Esophagus (tissue), 2 donors: ENCODE results near the gene ARL11. TPM values are rescaled to one million over a fixed set of nuclear protein-coding genes. Genes with fewer than 3 reads are reported as not detected.
"Not testable (repeated sequence)": the region's sequence is repeated elsewhere in the genome, so short reads cannot be mapped to it uniquely, and the experiment has no call there.

Experiments
- H3K27ac ChIP-seq, 2 donors: one replicate each; pipeline ENCODE4 v1.5.1; 2013; ENCODE audit warnings: low read depth in 2 of 2, mild to moderate bottlenecking in 2 of 2, inconsistent platforms in 1 of 2, low read length in 1 of 2, moderate library complexity in 1 of 2
- H3K27me3 ChIP-seq, 2 donors: one replicate each; pipeline ENCODE4 v1.6.1; 2013; ENCODE audit warnings: low read length in 2 of 2, control low read depth in 1 of 2, mild to moderate bottlenecking in 1 of 2; ENCODE audit not compliant: insufficient read depth in 2 of 2, control insufficient read depth in 1 of 2
- H3K36me3 ChIP-seq, 2 donors: one replicate each; pipeline ENCODE4 v1.6.1; 2013; ENCODE audit warnings: low read length in 1 of 2; ENCODE audit not compliant: control insufficient read depth in 2 of 2, insufficient read depth in 2 of 2
- H3K4me1 ChIP-seq, 2 donors: one replicate each; pipeline ENCODE4 v1.6.1; 2013; ENCODE audit warnings: low read length in 1 of 2; ENCODE audit not compliant: control insufficient read depth in 2 of 2, insufficient read depth in 2 of 2
- H3K4me3 ChIP-seq, 2 donors: one replicate each; pipeline ENCODE4 v1.5.1; 2013; ENCODE audit warnings: low read length in 2 of 2, mild to moderate bottlenecking in 2 of 2, low read depth in 1 of 2, moderate library complexity in 1 of 2
- H3K9me3 ChIP-seq, 2 donors: one replicate each; pipeline ENCODE4 v1.6.1; 2013; ENCODE audit warnings: mild to moderate bottlenecking in 2 of 2, low read depth in 1 of 2, low read length in 1 of 2, moderate library complexity in 1 of 2; ENCODE audit not compliant: control insufficient read depth in 2 of 2, insufficient read depth in 1 of 2
- WGBS, 2 donors: extraction: QIAGEN DNeasy Blood & Tissue Kit; methylation state at CpG; one replicate each; pipeline ENCODE4 v1.1.7; 2013; 5-methylcytosine and 5-hydroxymethylcytosine counted together
- polyA plus RNA-seq, 2 donors: library from polyadenylated mRNA; stranded (reverse); fragments of 200-250 nt; gene quantifications; one replicate each; pipeline ENCODE4 v1.2.3, GENCODE V29; 2013
- donor health status: healthy with polysubstance abuse.
- donor health status: Bipolar disorder and iron deficiency.

Gene ARL11
- polyA plus RNA-seq, 2 donors = 1.3 to 2.0 TPM

- H3K27me3 ChIP-seq = no peaks in the 10 kb centered on the region
- 78 to 79% methylated on average over 1 of the region's 1 CpG for WGBS, 2 donors
- H3K4me3 ChIP-seq = no peak overlapping the region
- H3K4me1 ChIP-seq = no peaks in the 10 kb centered on the region
- no peaks in the 10 kb centered on the region for H3K9me3 ChIP-seq
- no peak overlapping the region for H3K27ac ChIP-seq
- H3K36me3 ChIP-seq = no peaks in the 10 kb centered on the region
Observed at GRCh38 chr13:49610176-49610575, 18.1 kb upstream of the ARL11 start.

- not testable (repeated sequence) for H3K27me3 ChIP-seq, H3K4me1 ChIP-seq
- WGBS, 2 donors = 93 to 96% methylated on average over 3 of the region's 3 CpGs
Observed at GRCh38 chr13:49612042-49612441, 16.3 kb upstream of the ARL11 start.

GRCh38 chr13:49615836-49616675 lies 12.3 kb upstream of the ARL11 start:
- no peaks in the 10 kb centered on the region for H3K36me3 ChIP-seq
- H3K4me3 ChIP-seq = no peak overlapping the region
- WGBS, 2 donors = 64 to 72% methylated on average over 8 of the region's 8 CpGs
- peak overlapping the region in 1 of 2 donors; percentile 13 for H3K27ac ChIP-seq
- no peaks in the 10 kb centered on the region for H3K4me1 ChIP-seq
- H3K27me3 ChIP-seq = no peaks in the 10 kb centered on the region
- H3K9me3 ChIP-seq = no peaks in the 10 kb centered on the region

More at GRCh38 chr13:49612042-49612441, 16.3 kb upstream of the ARL11 start:
- H3K9me3 ChIP-seq, H3K36me3 ChIP-seq, H3K4me3 ChIP-seq, H3K27ac ChIP-seq: not testable (repeated sequence)

- Histone ChIP-seq H3K27ac (no peak overlapping the region), H3K4me1 (no peaks in the 10 kb centered on the region)
- 82 to 88% methylated on average over 3 of the region's 3 CpGs for WGBS, 2 donors
Observed at GRCh38 chr13:49616676-49617065, 11.6 kb upstream of the ARL11 start.

GRCh38 chr13:49620170-49620621 lies 8.1 kb upstream of the ARL11 start:
- WGBS, 2 donors = 48 to 67% methylated on average over 22 of the region's 22 CpGs
- no peak overlapping the region for H3K4me3 ChIP-seq

More at GRCh38 chr13:49616676-49617065, 11.6 kb upstream of the ARL11 start:
- Histone ChIP-seq H3K36me3 (no peaks in the 10 kb centered on the region), H3K9me3 (no peaks in the 10 kb centered on the region), H3K4me3 (no peak overlapping the region), H3K27me3 (no peaks in the 10 kb centered on the region)

GRCh38 chr13:49622174-49622946 lies 5.9 kb upstream of the ARL11 start:
- Histone ChIP-seq H3K27ac (no peak overlapping the region), H3K36me3 (no peaks in the 10 kb centered on the region), H3K27me3 (no peaks in the 10 kb centered on the region), H3K4me1 (peaks cover 0 to 6% of the 10 kb centered on the region in 2 donors), H3K9me3 (no peaks in the 10 kb centered on the region), H3K4me3 (no peak overlapping the region)
- 61 to 63% methylated on average over 11 of the region's 11 CpGs for WGBS, 2 donors

More at GRCh38 chr13:49620170-49620621, 8.1 kb upstream of the ARL11 start:
- Histone ChIP-seq H3K36me3 (no peaks in the 10 kb centered on the region), H3K27me3 (no peaks in the 10 kb centered on the region), H3K9me3 (no peaks in the 10 kb centered on the region), H3K27ac (no peak overlapping the region), H3K4me1 (peaks cover 0 to under 1% of the 10 kb centered on the region in 2 donors)

- 87 to 88% methylated on average over 6 of the region's 6 CpGs for WGBS, 2 donors
Observed at GRCh38 chr13:49624229-49624628, 4.1 kb upstream of the ARL11 start.

DNA sequence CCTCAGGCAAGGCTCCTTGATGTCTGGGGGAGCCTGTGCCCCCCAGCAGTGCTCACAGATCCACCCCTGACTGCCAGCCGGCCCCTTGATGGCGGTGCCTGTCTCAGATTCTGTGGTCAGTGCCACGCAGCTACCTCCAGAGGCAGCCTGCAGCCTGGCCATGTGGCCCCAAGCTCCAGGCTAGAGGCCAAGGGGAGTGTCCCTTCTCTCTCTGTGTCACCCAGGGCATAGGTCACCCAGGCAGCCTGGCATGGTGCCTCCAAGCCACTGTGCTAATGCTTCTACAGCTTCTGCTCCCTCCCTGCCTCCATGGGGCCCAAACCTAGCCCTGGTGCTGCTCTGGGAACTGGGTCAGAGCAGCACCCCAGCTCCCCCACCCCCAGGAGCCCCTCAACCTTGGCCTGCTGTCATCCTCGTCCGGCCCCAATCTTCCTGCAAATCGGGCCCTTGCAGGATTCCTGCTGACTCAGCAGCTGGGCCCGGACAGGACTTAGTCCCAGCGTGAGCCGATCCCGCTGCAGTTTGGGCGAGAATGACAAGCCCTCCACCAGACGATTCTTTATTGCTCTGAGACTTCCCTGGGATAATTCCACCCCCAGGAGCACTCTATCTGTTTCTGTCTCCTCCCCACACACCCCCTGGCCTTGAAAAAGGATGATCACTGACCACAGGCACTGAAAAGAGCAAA lies 2.8 kb upstream of the ARL11 start:
- no peaks in the 10 kb centered on the region for H3K36me3 ChIP-seq
- no peaks in the 10 kb centered on the region for H3K27me3 ChIP-seq
- H3K4me1 ChIP-seq = peaks cover 6 to 7% of the 10 kb centered on the region in 2 donors
- no peaks in the 10 kb centered on the region for H3K9me3 ChIP-seq
- H3K4me3 ChIP-seq = no peak overlapping the region
- WGBS, 2 donors = 67 to 76% methylated on average over 12 of the region's 12 CpGs
- peak overlapping the region; percentile 7 to 36 for H3K27ac ChIP-seq

More at GRCh38 chr13:49624229-49624628, 4.1 kb upstream of the ARL11 start:
- Histone ChIP-seq H3K4me1 (peaks cover 2 to 6% of the 10 kb centered on the region in 2 donors), H3K27me3 (no peaks in the 10 kb centered on the region), H3K9me3 (no peaks in the 10 kb centered on the region), H3K36me3 (no peaks in the 10 kb centered on the region), H3K4me3 (no peak overlapping the region), H3K27ac (no peak overlapping the region)

DNA sequence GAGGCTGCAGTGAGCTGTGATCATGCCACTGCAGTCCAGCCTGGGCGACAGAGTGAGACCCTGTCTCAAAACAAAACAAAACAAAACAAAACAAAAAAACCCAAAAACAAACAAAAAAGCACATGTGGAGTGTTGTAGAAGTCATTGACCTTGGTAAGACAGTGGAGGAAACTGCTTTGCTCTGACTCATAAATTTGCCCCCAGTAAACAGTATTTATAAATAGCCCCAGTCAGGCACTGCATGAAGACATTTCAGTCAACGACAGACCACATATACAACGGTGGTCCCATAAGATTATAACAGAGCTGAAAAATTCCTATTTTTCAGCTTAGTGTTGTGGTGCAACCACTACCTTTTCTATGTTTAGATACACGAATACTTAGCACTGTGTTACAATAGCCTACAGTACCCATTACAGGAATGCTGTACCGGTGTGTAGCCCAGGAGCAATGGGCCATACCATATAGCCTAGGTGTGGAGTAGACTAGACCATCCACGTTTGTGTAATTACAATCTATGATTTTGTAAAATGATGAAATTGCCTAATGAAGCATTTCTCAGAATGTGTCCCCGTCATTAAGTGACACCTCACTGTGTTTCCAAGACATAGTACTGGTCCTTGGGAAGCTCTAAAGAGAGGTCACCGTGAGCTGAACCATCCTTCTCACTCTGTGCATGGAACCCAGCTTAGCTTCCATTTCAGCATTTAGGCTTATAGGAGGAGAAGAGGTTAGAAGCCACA lies 1.1 kb downstream of the ARL11 start:
- H3K4me3 ChIP-seq = no peak overlapping the region
- H3K4me1 ChIP-seq = peaks cover 9 to 12% of the 10 kb centered on the region in 2 donors
- H3K27ac ChIP-seq = no peak overlapping the region
- no peaks in the 10 kb centered on the region for H3K27me3 ChIP-seq
- H3K9me3 ChIP-seq = no peaks in the 10 kb centered on the region
- H3K36me3 ChIP-seq = no peaks in the 10 kb centered on the region
- WGBS, 2 donors = 81 to 82% methylated on average over 8 of the region's 8 CpGs
